ENCODE measurements around the gene RAPGEF1.
"Not testable (repeated sequence)": the region's sequence is repeated elsewhere in the genome, so short reads cannot be mapped to it uniquely, and the experiment has no call there.

DNA sequence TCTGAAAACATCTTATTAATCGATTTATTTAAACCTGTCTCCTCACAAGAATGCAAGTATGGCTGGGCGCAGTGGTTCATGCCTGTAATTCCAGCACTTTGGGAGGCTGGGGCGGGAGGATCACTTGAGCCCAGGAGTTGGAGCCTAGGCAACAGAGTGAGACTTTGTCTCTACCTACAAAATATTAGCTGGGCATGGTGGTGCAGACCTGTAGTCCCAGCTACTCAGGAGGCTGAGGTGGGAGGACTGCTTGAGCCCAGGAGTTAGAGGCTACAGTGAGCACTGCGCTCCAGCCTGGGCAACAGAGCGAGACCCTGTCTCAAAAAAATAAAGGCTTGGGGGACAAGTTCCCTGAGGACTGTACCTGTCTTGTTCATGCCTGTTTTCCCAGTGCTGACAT, 85.5 kb downstream of the RAPGEF1 start:
- TF ChIP-seq, protein P1, sequence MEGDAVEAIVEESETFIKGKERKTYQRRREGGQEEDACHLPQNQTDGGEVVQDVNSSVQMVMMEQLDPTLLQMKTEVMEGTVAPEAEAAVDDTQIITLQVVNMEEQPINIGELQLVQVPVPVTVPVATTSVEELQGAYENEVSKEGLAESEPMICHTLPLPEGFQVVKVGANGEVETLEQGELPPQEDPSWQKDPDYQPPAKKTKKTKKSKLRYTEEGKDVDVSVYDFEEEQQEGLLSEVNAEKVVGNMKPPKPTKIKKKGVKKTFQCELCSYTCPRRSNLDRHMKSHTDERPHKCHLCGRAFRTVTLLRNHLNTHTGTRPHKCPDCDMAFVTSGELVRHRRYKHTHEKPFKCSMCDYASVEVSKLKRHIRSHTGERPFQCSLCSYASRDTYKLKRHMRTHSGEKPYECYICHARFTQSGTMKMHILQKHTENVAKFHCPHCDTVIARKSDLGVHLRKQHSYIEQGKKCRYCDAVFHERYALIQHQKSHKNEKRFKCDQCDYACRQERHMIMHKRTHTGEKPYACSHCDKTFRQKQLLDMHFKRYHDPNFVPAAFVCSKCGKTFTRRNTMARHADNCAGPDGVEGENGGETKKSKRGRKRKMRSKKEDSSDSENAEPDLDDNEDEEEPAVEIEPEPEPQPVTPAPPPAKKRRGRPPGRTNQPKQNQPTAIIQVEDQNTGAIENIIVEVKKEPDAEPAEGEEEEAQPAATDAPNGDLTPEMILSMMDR (IDR thresholded peaks at IDR 0.05), result not testable (repeated sequence)
- not testable (repeated sequence) for TF ChIP-seq POLR2A (IDR thresholded peaks at IDR 0.05)

Measured in vagina (tissue), 2 donors.